RWPE2 (cell line): Measurements from ENCODE around the gene RER1.

Source experiments
- ATAC-seq: fragments of 200-7000 bp; cut with Tn5 transposase; 3 replicates; pipeline ENCODE4 v1.9.1; 2021; ENCODE audit warnings: low read depth
- DNase-seq: peaks from one replicate; pipeline ENCODE4 v3.0.0-alpha.2; 2020; ENCODE audit warnings: low spot score
- H3K27ac ChIP-seq: fragments of 450-650 bp; 2 replicates; pipeline ENCODE4 v1.5.1; 2017; ENCODE audit warnings: mild to moderate bottlenecking; ENCODE audit not compliant: poor library complexity, severe bottlenecking
- H3K27me3 ChIP-seq: fragments of 250-450 bp; sonication (Bioruptor Pico); 2 replicates; pipeline ENCODE4 v1.5.1; 2021; ENCODE audit warnings: mild to moderate bottlenecking, moderate library complexity; ENCODE audit not compliant: insufficient read depth, poor library complexity, severe bottlenecking
- H3K36me3 ChIP-seq: fragments of 250-450 bp; sonication (Bioruptor Pico); 2 replicates; pipeline ENCODE4 v1.5.1; 2020; ENCODE audit warnings: low read depth, mild to moderate bottlenecking, moderate library complexity
- H3K4me1 ChIP-seq: fragments of 250-450 bp; sonication (Bioruptor Pico); 2 replicates; pipeline ENCODE4 v1.5.1; 2021; ENCODE audit warnings: mild to moderate bottlenecking, moderate library complexity; ENCODE audit not compliant: insufficient read depth, poor library complexity, severe bottlenecking
- H3K4me3 ChIP-seq: fragments of 250-450 bp; sonication (Bioruptor Pico); 2 replicates; pipeline ENCODE4 v1.5.1; 2021; ENCODE audit warnings: mild to moderate bottlenecking, moderate library complexity; ENCODE audit not compliant: severe bottlenecking
- H3K9me3 ChIP-seq: fragments of 250-450 bp; sonication (Bioruptor Pico); 2 replicates; pipeline ENCODE4 v1.5.1; 2021; ENCODE audit warnings: mild to moderate bottlenecking, moderate library complexity; ENCODE audit not compliant: severe bottlenecking
- CTCF ChIP-seq: fragments of 450-650 bp; IDR thresholded peaks from one replicate; pipeline ENCODE4 v1.5.1; 2017; ENCODE audit warnings: mild to moderate bottlenecking, moderate library complexity; ENCODE audit not compliant: poor library complexity, severe bottlenecking

The RER1 gene

GRCh38 chr1:2350911-2351655 is 40.6 kb upstream of the RER1 start:
- ATAC-seq = peak; percentile 25; the same call in 1 of the 3 replicates
- H3K27ac ChIP-seq = no peak overlapping the region
- H3K27me3 ChIP-seq = no peaks in the 10 kb centered on the region

GRCh38 chr1:2351723-2352122 is 39.9 kb upstream of the RER1 start:
- DNase-seq (no peak), ATAC-seq (no peak)
- Histone ChIP-seq H3K9me3 (no peaks in the 10 kb centered on the region), H3K27me3 (no peaks in the 10 kb centered on the region), H3K4me1 (no peaks in the 10 kb centered on the region), H3K4me3 (no peak overlapping the region), H3K27ac (no peak overlapping the region), H3K36me3 (no peaks in the 10 kb centered on the region)
- TF ChIP-seq CTCF = no peak

More at GRCh38 chr1:2350911-2351655, 40.6 kb upstream of the RER1 start:
- H3K4me1 ChIP-seq = no peaks in the 10 kb centered on the region
- TF ChIP-seq CTCF = no peak
- peak; percentile 60 for DNase-seq
- no peaks in the 10 kb centered on the region for H3K36me3 ChIP-seq
- no peak overlapping the region for H3K4me3 ChIP-seq
- H3K9me3 ChIP-seq = no peaks in the 10 kb centered on the region

- Histone ChIP-seq H3K4me3 (no peak overlapping the region), H3K27ac (no peak overlapping the region), H3K36me3 (no peaks in the 10 kb centered on the region), H3K9me3 (no peaks in the 10 kb centered on the region), H3K4me1 (no peaks in the 10 kb centered on the region), H3K27me3 (no peaks in the 10 kb centered on the region)
- DNase-seq (peak; percentile 50), ATAC-seq (peak; percentile 10; the same call in 1 of the 3 replicates)
- no peak for TF ChIP-seq CTCF
Observed at GRCh38 chr1:2352341-2352896, 39.2 kb upstream of the RER1 start.

GRCh38 chr1:2352897-2353550 is 38.6 kb upstream of the RER1 start:
- H3K27me3 ChIP-seq = no peaks in the 10 kb centered on the region
- no peaks in the 10 kb centered on the region for H3K4me1 ChIP-seq
- H3K9me3 ChIP-seq = no peaks in the 10 kb centered on the region
- H3K27ac ChIP-seq = no peak overlapping the region
- H3K36me3 ChIP-seq = no peaks in the 10 kb centered on the region
- DNase-seq (peak; percentile 45), ATAC-seq (no peak)
- no peak for TF ChIP-seq CTCF
- no peak overlapping the region for H3K4me3 ChIP-seq
